ENCODE measurements around the gene LRRC47. TPM values are rescaled to one million over a fixed set of nuclear protein-coding genes. Genes with fewer than 3 reads are reported as not detected.

The LRRC47 gene
- total and polyA plus RNA-seq, 2 of the 13 experiments (the other 11 are each of a cell fraction or from before 2014, with no cell fraction given), result 18.3 to 52.5 TPM

DNA sequence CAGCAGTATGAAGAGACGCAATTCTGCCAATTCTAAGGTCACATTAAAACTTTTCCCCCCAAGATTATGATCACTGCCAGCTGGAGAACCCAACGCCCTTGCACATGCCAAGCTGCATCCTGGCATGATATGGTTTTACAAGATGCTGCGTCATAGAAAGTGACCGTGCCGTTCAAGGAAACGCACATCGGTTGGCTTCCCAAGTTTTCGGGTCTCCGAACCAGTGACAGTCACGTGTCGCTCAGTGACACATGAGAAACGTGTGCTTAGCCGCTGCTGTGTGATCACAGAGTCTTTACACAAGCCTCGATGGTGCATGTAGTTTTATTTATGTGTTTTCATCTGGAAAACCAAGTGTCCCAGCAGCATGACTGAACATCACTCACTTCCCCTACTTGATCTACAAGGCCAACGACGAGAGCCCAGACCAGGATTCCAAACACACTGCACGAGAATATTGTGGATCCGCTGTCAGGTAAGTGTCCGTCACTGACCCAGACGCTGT is 16.3 kb downstream of the LRRC47 start (continued):
- TF ChIP-seq KMT2B (CRISPR knock-in tag; IDR thresholded peaks at IDR 0.05) (no peak), ZNF224 (CRISPR knock-in tag; IDR thresholded peaks at IDR 0.05) (no peak), ZBTB20 (CRISPR knock-in tag; IDR thresholded peaks at IDR 0.05; ENCODE audit: borderline replicate concordance, low read depth) (no peak), MLX (CRISPR knock-in tag; IDR thresholded peaks at IDR 0.05) (no peak), RFX1 (IDR thresholded peaks at IDR 0.05) (no peak), POLR2AphosphoS5 (IDR thresholded peaks at IDR 0.05; ENCODE audit: low read depth, low read length) (peak; percentile 19; the same call in 1 of the 2 replicates), KDM5A (IDR thresholded peaks at IDR 0.05; ENCODE audit: borderline replicate concordance, low read length) (no peak), ZNF383 (CRISPR knock-in tag; IDR thresholded peaks at IDR 0.05; ENCODE audit: borderline replicate concordance) (no peak), CHD4 (IDR thresholded peaks at IDR 0.05; ENCODE audit: borderline replicate concordance, low read length) (no peak), ZC3H13 (CRISPR knock-in tag; IDR thresholded peaks at IDR 0.05) (peak; percentile 59), ZNF264 (CRISPR knock-in tag; IDR thresholded peaks at IDR 0.05) (no peak), ZNF619 (CRISPR knock-in tag; IDR thresholded peaks at IDR 0.05) (no peak), HNRNPK (IDR thresholded peaks at IDR 0.05; ENCODE audit: low read depth, low read length, poor library complexity, severe bottlenecking) (no peak), POLR2A (IDR thresholded peaks at IDR 0.05; ENCODE audit: insufficient read depth in 1 of 2, low read depth in 2 of 2, low read length in 2 of 2) (peak in 1 of 2 experiments; percentile 14; a peak in 1 of 4 replicates), ZNF564 (CRISPR knock-in tag; IDR thresholded peaks at IDR 0.05) (no peak), SMAD3 (CRISPR knock-in tag; IDR thresholded peaks at IDR 0.05) (no peak), SIX4 (CRISPR knock-in tag; IDR thresholded peaks at IDR 0.05) (no peak), JDP2 (CRISPR knock-in tag; IDR thresholded peaks at IDR 0.05; ENCODE audit: borderline replicate concordance) (no peak), TCF7 (IDR thresholded peaks at IDR 0.05; ENCODE audit: low read depth) (no peak), ESRRA (CRISPR knock-in tag; IDR thresholded peaks at IDR 0.05; ENCODE audit: low read depth) (no peak)
- TF ChIP-seq, protein P1, sequence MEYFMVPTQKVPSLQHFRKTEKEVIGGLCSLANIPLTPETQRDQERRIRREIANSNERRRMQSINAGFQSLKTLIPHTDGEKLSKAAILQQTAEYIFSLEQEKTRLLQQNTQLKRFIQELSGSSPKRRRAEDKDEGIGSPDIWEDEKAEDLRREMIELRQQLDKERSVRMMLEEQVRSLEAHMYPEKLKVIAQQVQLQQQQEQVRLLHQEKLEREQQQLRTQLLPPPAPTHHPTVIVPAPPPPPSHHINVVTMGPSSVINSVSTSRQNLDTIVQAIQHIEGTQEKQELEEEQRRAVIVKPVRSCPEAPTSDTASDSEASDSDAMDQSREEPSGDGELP (IDR thresholded peaks at IDR 0.05; ENCODE audit: borderline replicate concordance, low read depth), result no peak
- TF ChIP-seq, protein P2, sequence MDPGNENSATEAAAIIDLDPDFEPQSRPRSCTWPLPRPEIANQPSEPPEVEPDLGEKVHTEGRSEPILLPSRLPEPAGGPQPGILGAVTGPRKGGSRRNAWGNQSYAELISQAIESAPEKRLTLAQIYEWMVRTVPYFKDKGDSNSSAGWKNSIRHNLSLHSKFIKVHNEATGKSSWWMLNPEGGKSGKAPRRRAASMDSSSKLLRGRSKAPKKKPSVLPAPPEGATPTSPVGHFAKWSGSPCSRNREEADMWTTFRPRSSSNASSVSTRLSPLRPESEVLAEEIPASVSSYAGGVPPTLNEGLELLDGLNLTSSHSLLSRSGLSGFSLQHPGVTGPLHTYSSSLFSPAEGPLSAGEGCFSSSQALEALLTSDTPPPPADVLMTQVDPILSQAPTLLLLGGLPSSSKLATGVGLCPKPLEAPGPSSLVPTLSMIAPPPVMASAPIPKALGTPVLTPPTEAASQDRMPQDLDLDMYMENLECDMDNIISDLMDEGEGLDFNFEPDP (CRISPR knock-in tag; conservative IDR thresholded peaks at IDR 0.05), result no peak
- TF ChIP-seq, protein P3, sequence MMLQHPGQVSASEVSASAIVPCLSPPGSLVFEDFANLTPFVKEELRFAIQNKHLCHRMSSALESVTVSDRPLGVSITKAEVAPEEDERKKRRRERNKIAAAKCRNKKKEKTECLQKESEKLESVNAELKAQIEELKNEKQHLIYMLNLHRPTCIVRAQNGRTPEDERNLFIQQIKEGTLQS (CRISPR knock-in tag; IDR thresholded peaks at IDR 0.05), result no peak
- TF ChIP-seq, protein P4, sequence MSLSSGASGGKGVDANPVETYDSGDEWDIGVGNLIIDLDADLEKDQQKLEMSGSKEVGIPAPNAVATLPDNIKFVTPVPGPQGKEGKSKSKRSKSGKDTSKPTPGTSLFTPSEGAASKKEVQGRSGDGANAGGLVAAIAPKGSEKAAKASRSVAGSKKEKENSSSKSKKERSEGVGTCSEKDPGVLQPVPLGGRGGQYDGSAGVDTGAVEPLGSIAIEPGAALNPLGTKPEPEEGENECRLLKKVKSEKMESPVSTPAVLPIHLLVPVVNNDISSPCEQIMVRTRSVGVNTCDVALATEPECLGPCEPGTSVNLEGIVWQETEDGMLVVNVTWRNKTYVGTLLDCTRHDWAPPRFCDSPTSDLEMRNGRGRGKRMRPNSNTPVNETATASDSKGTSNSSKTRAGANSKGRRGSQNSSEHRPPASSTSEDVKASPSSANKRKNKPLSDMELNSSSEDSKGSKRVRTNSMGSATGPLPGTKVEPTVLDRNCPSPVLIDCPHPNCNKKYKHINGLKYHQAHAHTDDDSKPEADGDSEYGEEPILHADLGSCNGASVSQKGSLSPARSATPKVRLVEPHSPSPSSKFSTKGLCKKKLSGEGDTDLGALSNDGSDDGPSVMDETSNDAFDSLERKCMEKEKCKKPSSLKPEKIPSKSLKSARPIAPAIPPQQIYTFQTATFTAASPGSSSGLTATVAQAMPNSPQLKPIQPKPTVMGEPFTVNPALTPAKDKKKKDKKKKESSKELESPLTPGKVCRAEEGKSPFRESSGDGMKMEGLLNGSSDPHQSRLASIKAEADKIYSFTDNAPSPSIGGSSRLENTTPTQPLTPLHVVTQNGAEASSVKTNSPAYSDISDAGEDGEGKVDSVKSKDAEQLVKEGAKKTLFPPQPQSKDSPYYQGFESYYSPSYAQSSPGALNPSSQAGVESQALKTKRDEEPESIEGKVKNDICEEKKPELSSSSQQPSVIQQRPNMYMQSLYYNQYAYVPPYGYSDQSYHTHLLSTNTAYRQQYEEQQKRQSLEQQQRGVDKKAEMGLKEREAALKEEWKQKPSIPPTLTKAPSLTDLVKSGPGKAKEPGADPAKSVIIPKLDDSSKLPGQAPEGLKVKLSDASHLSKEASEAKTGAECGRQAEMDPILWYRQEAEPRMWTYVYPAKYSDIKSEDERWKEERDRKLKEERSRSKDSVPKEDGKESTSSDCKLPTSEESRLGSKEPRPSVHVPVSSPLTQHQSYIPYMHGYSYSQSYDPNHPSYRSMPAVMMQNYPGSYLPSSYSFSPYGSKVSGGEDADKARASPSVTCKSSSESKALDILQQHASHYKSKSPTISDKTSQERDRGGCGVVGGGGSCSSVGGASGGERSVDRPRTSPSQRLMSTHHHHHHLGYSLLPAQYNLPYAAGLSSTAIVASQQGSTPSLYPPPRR (CRISPR knock-in tag; IDR thresholded peaks at IDR 0.05; ENCODE audit: borderline replicate concordance), result no peak
